HG02571 (cell line): ENCODE measurements around the gene DOCK1.

Experiments used
- ATAC-seq: cut with Tn5 transposase; IDR thresholded peaks from one replicate; pipeline ENCODE4 v1.9.1; 2021; ENCODE audit warnings: mild to moderate bottlenecking, moderate library complexity; ENCODE audit not compliant: unreplicated experiment

DOCK1 gene

DNA sequence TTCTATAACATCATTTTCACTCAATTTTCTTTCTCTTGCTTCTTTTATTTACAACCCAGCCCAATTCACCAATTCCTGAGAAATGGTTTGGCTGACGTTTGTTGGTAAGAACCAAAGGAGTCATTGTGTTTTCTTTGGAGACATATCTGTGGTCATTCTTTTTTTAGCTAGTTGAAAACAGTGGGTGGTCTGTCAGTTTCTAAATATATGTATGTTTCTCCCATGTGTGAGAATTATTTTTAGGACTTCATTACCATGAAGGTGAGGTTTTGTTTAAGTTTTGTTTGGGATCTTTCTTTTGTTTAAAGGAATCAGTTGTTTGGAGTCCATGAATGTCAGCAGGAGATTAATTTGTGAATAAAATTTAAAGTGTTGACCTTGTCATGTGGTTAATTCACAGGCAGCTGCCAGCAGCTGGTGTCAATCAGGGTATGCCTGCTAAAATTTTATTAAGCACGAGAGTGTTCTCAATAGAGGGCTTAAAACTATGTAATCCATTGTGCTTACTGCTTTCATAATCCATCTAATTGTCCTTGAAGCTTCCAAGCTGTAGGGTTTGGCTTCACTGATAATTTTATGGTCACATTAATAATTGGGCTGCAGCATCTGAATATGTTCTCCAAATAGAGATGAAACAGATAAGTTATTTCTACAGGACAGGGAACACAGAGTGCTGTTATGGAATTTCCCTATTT, 252.4 kb downstream of the DOCK1 start:
- ATAC-seq: no peak

DNA sequence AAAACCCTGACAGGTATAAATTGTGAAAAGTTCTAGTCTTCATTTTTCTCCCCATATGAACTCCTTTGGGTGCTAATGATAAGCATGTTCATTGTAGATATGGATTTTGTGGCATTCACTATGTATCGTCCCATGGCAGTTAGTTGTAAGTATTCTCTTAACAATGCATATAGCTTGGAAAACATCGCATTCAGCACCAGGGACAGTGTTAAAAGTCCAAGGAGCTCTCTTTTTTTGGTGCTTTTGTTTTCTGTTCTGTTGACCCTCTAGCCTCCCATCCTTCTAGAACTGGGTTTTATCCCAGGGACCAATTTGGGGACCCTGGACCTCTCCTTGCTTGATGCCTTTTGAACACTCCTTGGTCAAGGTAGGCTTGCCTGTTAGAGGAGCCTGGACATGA, 253.4 kb downstream of the DOCK1 start:
- ATAC-seq: no peak

- ATAC-seq: no peak
Observed at GRCh38 chr10:127159648-127160245, 254.5 kb downstream of the DOCK1 start.

- no peak for ATAC-seq
Observed at GRCh38 chr10:127161482-127161881, 256.3 kb downstream of the DOCK1 start.

- no peak for ATAC-seq
Observed at GRCh38 chr10:127162841-127163240, 257.6 kb downstream of the DOCK1 start.

- no peak for ATAC-seq
Observed at GRCh38 chr10:127168261-127168660, 263.0 kb downstream of the DOCK1 start.

- no peak for ATAC-seq
Observed at GRCh38 chr10:127174866-127175265, 269.6 kb downstream of the DOCK1 start.

DNA sequence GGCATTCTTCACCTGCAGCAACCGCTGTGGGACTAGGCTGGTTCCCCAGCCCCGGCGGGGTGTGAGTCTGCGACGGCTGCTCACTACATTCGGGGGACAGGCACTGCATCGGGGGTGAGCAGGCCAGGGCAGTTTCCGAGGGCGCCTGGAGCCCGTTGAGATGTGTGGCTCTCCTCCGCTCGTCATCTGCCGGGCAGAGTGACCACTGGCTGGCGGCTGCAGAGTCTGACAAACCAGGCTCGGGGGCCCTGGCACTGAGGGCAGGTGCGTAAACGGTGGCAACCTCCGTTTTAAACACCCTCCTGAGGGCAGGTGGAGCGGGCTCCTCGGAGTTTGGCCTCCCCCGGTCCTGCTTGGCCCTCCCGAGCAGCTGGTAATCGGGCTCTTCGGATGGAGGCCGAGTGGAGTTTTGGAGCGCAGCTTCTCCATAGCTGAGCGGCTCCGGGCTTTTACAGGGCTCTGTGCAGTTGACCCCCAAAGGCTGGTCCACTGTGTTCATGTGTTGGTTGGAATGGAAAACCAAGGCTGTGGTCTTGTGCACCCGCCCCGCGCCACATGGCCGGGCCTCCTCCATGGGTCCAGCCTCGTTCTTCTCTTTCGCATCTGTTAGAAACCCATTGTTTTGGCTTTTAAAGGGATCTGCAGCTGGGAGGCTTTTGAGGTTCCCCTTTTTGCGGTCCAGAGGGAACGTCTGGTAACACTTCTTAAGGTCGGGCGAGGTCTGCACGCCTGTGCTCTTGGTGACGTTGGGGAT, 270.3 kb downstream of the DOCK1 start:
- no peak for ATAC-seq

- no peak for ATAC-seq
Observed at GRCh38 chr10:127176649-127177048, 271.4 kb downstream of the DOCK1 start.

DNA sequence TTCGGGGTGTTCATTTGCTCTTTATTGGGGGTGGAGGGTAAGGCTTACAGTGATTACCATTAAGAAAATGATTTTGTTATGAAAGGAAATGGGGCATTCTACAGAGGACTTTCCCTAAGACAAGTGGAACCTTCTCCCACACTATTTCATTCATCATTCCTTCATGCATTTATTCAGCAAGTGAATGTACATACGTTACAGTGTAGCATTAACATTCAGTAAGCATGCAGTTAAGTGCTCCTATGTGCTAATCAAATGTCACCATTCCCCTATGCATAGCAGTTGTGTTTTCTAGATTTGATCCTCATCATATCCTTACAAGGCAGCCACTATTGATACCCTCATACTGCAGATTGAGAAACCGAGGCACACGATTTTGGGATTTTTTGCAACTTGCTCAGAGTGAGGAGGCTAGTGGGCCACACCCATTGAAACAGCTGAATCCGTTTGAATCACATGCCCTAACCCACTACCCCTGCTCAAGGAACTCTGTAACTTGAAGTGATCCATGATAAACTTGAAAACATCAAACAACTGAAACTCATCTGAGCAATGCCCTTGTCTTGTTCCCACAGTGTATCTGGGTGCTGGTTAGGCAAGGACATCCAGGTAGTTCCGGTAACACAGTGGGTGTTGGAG, 274.5 kb downstream of the DOCK1 start:
- no peak for ATAC-seq

- no peak for ATAC-seq
Observed at GRCh38 chr10:127182161-127182560, 276.9 kb downstream of the DOCK1 start.

DNA sequence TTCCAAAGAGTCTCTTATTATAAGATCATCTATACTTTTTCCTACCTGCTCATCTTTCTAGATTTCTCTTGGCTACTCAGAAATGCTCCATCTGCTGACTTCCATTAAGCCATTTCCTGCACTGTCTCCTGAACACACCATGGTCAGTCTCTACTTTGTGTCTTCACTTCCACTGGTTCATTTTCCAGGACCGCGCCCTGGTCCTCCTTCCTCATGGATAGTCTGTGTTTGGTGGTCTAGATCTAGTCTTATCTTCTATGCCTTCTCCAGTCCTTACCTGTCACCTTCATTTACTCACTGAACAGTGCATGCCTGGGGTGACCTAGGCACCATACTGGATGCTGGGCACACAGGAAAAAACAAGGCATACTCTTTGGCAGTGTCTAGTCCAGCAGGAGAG, 279.4 kb downstream of the DOCK1 start:
- ATAC-seq: no peak

DNA sequence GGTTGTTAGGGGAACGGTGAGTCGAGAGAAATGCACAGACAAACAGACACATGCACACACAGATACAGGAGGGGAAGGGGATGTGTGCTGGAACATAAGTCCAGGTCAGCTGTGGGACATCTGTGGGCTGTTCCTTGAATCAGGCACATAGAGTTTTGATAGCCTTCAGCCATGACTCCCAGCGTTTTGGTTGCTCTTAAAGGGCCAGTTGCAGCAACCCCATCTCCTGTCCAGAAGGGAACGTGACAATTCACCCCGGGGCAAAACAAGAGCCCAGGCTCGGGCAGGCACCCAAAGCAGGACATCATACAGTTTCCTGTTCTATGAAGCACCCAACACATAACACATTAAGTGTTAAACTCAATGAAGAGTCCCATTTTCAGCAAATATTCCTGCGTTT, 281.6 kb downstream of the DOCK1 start:
- no peak for ATAC-seq

- ATAC-seq: no peak
Observed at GRCh38 chr10:127189226-127189625, 284.0 kb downstream of the DOCK1 start.

DNA sequence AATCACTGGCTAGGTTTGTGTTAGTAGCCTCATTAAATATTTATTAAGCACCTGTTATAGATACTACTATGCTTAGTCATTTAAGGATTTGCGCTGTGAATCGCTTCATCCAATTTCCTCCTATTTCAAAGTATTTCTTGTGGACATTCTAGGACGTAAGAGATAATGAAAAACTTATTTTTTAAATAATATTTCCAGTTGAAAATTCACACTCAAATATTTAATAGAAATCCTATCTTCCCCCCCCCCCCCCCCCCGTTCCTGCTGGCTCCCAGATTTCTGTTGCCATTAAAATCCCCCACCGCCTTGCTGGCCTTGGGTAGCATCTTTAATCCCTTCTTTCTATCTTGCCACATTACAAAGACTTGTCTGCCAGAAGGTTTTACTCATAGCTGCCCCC, 285.2 kb downstream of the DOCK1 start:
- ATAC-seq: no peak

- no peak for ATAC-seq
Observed at GRCh38 chr10:127193125-127193524, 287.9 kb downstream of the DOCK1 start.

- ATAC-seq: no peak
Observed at GRCh38 chr10:127194111-127194510, 288.9 kb downstream of the DOCK1 start.

DNA sequence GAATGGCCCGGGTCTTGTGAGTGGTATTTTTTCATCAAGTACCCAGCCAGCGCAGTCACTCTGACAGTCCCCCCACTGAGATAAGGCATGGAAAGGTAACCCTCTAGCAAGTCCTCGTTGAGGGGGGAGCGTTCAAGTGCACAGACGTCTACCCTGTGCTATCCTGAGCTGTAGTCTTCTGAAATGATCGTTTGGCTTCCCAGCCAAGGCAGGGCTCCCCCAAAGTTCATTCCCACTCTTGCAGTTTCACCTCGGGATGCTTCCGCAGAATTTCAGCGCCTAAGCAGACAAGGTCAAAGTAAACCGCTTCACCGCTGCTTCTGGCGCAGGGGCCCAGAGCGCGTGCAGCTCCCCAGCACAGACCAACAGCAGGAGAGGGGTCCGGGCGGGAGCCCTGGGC, 289.4 kb downstream of the DOCK1 start:
- ATAC-seq: no peak

DNA sequence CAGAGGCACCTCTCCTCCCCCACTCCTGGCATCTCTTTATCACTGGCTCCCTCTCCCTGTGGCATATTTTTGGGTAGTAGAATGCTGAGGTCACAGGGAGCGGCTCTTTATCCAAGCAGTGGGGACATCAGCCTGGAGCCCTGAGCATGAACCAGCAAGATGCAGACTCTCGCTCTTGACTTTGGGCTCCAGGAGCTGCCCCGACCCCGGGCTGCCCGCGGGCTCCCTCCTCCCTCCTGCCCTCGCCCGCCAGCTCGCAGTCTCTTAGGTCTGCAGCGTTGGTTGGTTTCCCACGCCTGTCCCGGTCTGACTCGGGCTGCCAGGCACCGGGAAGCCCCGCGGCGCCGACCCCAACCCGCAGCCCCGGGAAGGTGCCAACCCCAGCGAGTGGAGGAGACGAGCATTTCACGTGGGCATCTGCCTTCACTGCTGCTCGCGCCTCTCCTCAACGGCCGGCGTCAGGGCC, 289.8 kb downstream of the DOCK1 start:
- ATAC-seq: no peak

DNA sequence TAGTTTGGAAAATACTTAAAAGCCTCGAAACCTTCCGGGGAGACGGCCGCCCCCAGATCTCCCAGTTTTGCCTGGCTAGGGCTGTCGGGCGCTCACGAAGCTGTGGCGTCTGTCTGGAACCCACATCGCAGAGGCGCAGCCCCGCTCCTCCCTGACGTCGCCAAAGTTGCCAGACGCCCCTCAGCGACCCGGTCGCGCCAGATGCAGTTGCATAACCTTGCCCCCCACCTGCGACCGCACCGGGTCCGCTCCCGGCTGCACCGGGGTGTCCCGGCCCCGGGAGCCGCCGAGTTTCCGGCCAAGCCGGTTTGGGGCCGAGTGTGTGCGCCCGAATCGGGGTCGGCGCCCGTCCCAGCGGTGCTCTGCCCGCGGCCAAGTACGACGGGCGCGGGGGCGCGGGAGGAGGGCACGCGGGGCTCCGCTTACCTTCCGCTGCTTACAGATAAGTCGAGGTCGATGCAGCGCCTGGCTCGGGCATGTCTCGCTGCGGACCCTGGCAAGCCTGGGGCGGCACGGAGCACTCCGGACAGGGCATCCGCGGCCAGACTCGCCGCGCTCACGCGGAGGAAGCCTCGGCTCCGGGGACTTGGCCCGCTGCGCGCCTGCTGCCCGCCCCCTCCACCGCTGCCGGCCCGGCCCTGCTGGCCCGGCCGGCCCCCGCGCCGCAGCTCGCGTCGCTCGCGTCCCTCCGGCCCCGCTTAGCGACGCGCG, 290.5 kb downstream of the DOCK1 start:
- no peak for ATAC-seq
